Measurements from ENCODE around the gene FAM120A. TPM values are rescaled to one million over a fixed set of nuclear protein-coding genes. Genes with fewer than 3 reads are reported as not detected.

FAM120A gene
- total RNA-seq, 1 donor from 2014 or later: 107 TPM

- Mint-ChIP-seq H3K27me3 (peaks cover 30% of the 10 kb centered on the region), H3K27ac (no peak overlapping the region), H3K36me3 (ENCODE audit: low read depth) (peaks cover 7% of the 10 kb centered on the region), H3K4me3 (no peak overlapping the region), H3K9me3 (peaks cover 22% of the 10 kb centered on the region), H3K4me1 (no peaks in the 10 kb centered on the region)
- TF ChIP-seq CTCF (IDR thresholded peaks at IDR 0.05): no peak
- ATAC-seq (ENCODE audit: low read depth) (no peak), DNase-seq (no peak)
- ChIA-PET CTCF (no interaction called here), POLR2A (no interaction called here)
- intact Hi-C loops (cut with micrococcal nuclease): no loop called here
Measured at GRCh38 chr9:93416530-93417235, 34.8 kb upstream of the FAM120A start.

GRCh38 chr9:93417538-93417937 lies 33.9 kb upstream of the FAM120A start:
- no peak for TF ChIP-seq CTCF (IDR thresholded peaks at IDR 0.05)
- intact Hi-C loops (cut with micrococcal nuclease): no loop called here
- Mint-ChIP-seq H3K4me3 (no peak overlapping the region), H3K36me3 (ENCODE audit: low read depth) (peaks cover 7% of the 10 kb centered on the region), H3K9me3 (peaks cover 21% of the 10 kb centered on the region), H3K4me1 (no peaks in the 10 kb centered on the region), H3K27me3 (peaks cover 26% of the 10 kb centered on the region), H3K27ac (no peak overlapping the region)
- ATAC-seq (ENCODE audit: low read depth): no peak
- ChIA-PET POLR2A (no interaction called here), CTCF (no interaction called here)
- no peak for DNase-seq

- Mint-ChIP-seq H3K4me1 (no peaks in the 10 kb centered on the region), H3K27ac (no peak overlapping the region), H3K9me3 (peaks cover 21% of the 10 kb centered on the region), H3K36me3 (ENCODE audit: low read depth) (peaks cover 7% of the 10 kb centered on the region), H3K4me3 (no peak overlapping the region), H3K27me3 (peaks cover 32% of the 10 kb centered on the region)
- ATAC-seq (ENCODE audit: low read depth) (no peak), DNase-seq (no peak)
- ChIA-PET POLR2A (no interaction called here), CTCF (no interaction called here)
- intact Hi-C loops (cut with micrococcal nuclease): no loop called here
- no peak for TF ChIP-seq CTCF (IDR thresholded peaks at IDR 0.05)
Measured at GRCh38 chr9:93419023-93419422, 32.5 kb upstream of the FAM120A start.

- intact Hi-C loops (cut with micrococcal nuclease): loop anchor here (10.0 kb wide), 1 partner anchor 258 kb away; no protein-coding TSS in a partner anchor
- Mint-ChIP-seq H3K9me3 (peaks cover 16% of the 10 kb centered on the region), H3K4me1 (no peaks in the 10 kb centered on the region), H3K27me3 (peaks cover 23% of the 10 kb centered on the region), H3K4me3 (no peak overlapping the region), H3K36me3 (ENCODE audit: low read depth) (peaks cover 4% of the 10 kb centered on the region), H3K27ac (no peak overlapping the region)
- ATAC-seq (ENCODE audit: low read depth): no peak
- no peak for DNase-seq
- ChIA-PET POLR2A (no interaction called here), CTCF (no interaction called here)
- no peak for TF ChIP-seq CTCF (IDR thresholded peaks at IDR 0.05)
Measured at GRCh38 chr9:93422977-93423616, 28.4 kb upstream of the FAM120A start.

GRCh38 chr9:93427655-93428379 lies 23.7 kb upstream of the FAM120A start:
- Mint-ChIP-seq H3K4me1 (peaks cover 2% of the 10 kb centered on the region), H3K27ac (no peak overlapping the region), H3K9me3 (peaks cover 4% of the 10 kb centered on the region), H3K4me3 (no peak overlapping the region), H3K36me3 (ENCODE audit: low read depth) (no peaks in the 10 kb centered on the region), H3K27me3 (peaks cover 20% of the 10 kb centered on the region)
- ChIA-PET CTCF (no interaction called here), POLR2A (no interaction called here)
- DNase-seq (no peak), ATAC-seq (ENCODE audit: low read depth) (no peak)
- TF ChIP-seq CTCF (IDR thresholded peaks at IDR 0.05): no peak
- intact Hi-C loops (cut with micrococcal nuclease): loop anchor here (10.0 kb wide), 1 partner anchor 263 kb away; no protein-coding TSS in a partner anchor
